Measurements from ENCODE around the gene TKFC.

Gene TKFC

GRCh38 chr11:61347916-61348461 is 15.0 kb downstream of the TKFC start:
- Histone ChIP-seq H3K4me3 (ENCODE audit: low read length, poor library complexity, severe bottlenecking) (no peak overlapping the region), H3K4me2 (ENCODE audit: low read depth, low read length, poor library complexity, severe bottlenecking) (no peak overlapping the region), H3K4me1 (ENCODE audit: insufficient read depth, low read length, poor library complexity, severe bottlenecking) (peaks cover 11% of the 10 kb centered on the region), H3K27me3 (ENCODE audit: insufficient read depth, low read length, poor library complexity, severe bottlenecking) (no peaks in the 10 kb centered on the region), H3K79me2 (ENCODE audit: insufficient read depth, low read length) (no peaks in the 10 kb centered on the region), H3K9me3 (ENCODE audit: insufficient read depth, low read depth, low read length) (no peaks in the 10 kb centered on the region), H3K9ac (ENCODE audit: low read depth, low read length, poor library complexity, severe bottlenecking) (no peak overlapping the region), H3K36me3 (ENCODE audit: insufficient read depth, low read length) (no peaks in the 10 kb centered on the region; the same call in 1 of the 2 replicates), H2AFZ (ENCODE audit: low read length) (no peak overlapping the region), H4K20me1 (ENCODE audit: insufficient read depth, low read length, poor library complexity, severe bottlenecking) (no peaks in the 10 kb centered on the region), H3F3A (ENCODE audit: low read depth) (no peaks in the 10 kb centered on the region), H3K9me2 (replicated peaks; ENCODE audit: low read depth, low read length) (no peaks in the 10 kb centered on the region)
- TF ChIP-seq EZH2phosphoT487 (IDR thresholded peaks at IDR 0.05; ENCODE audit: borderline replicate concordance) (no peak), CTCF (conservative IDR thresholded peaks at IDR 0.05; ENCODE audit: low read length) (no peak)

- no peak for TF ChIP-seq CTCF (conservative IDR thresholded peaks at IDR 0.05; ENCODE audit: low read length)
- TF ChIP-seq EZH2phosphoT487 (IDR thresholded peaks at IDR 0.05; ENCODE audit: borderline replicate concordance) = no peak
- no peak overlapping the region for H3K9ac ChIP-seq (ENCODE audit: low read depth, low read length, poor library complexity, severe bottlenecking)
- no peaks in the 10 kb centered on the region for H3K79me2 ChIP-seq (ENCODE audit: insufficient read depth, low read length)
- no peaks in the 10 kb centered on the region for H4K20me1 ChIP-seq (ENCODE audit: insufficient read depth, low read length, poor library complexity, severe bottlenecking)
- no peaks in the 10 kb centered on the region; the same call in 1 of the 2 replicates for H3K36me3 ChIP-seq (ENCODE audit: insufficient read depth, low read length)
- no peak overlapping the region for H3K4me2 ChIP-seq (ENCODE audit: low read depth, low read length, poor library complexity, severe bottlenecking)
- no peaks in the 10 kb centered on the region for H3K9me3 ChIP-seq (ENCODE audit: insufficient read depth, low read depth, low read length)
- no peaks in the 10 kb centered on the region for H3F3A ChIP-seq (ENCODE audit: low read depth)
- no peak overlapping the region for H2AFZ ChIP-seq (ENCODE audit: low read length)
- no peak overlapping the region for H3K4me3 ChIP-seq (ENCODE audit: low read length, poor library complexity, severe bottlenecking)
- H3K9me2 ChIP-seq (replicated peaks; ENCODE audit: low read depth, low read length) = no peaks in the 10 kb centered on the region
- H3K4me1 ChIP-seq (ENCODE audit: insufficient read depth, low read length, poor library complexity, severe bottlenecking) = peaks cover 11% of the 10 kb centered on the region
- no peaks in the 10 kb centered on the region for H3K27me3 ChIP-seq (ENCODE audit: insufficient read depth, low read length, poor library complexity, severe bottlenecking)
Measured at GRCh38 chr11:61349189-61349751, 16.2 kb downstream of the TKFC start.

- no peak overlapping the region for H3K4me2 ChIP-seq (ENCODE audit: low read depth, low read length, poor library complexity, severe bottlenecking)
- no peaks in the 10 kb centered on the region; the same call in 1 of the 2 replicates for H3K36me3 ChIP-seq (ENCODE audit: insufficient read depth, low read length)
- no peak overlapping the region for H2AFZ ChIP-seq (ENCODE audit: low read length)
- no peaks in the 10 kb centered on the region for H3K9me3 ChIP-seq (ENCODE audit: insufficient read depth, low read depth, low read length)
- no peak overlapping the region for H3K4me3 ChIP-seq (ENCODE audit: low read length, poor library complexity, severe bottlenecking)
- no peaks in the 10 kb centered on the region for H3K79me2 ChIP-seq (ENCODE audit: insufficient read depth, low read length)
- no peaks in the 10 kb centered on the region for H4K20me1 ChIP-seq (ENCODE audit: insufficient read depth, low read length, poor library complexity, severe bottlenecking)
- no peaks in the 10 kb centered on the region for H3K27me3 ChIP-seq (ENCODE audit: insufficient read depth, low read length, poor library complexity, severe bottlenecking)
- no peak for TF ChIP-seq CTCF (conservative IDR thresholded peaks at IDR 0.05; ENCODE audit: low read length)
- no peak for TF ChIP-seq EZH2phosphoT487 (IDR thresholded peaks at IDR 0.05; ENCODE audit: borderline replicate concordance)
- peaks cover 11% of the 10 kb centered on the region for H3K4me1 ChIP-seq (ENCODE audit: insufficient read depth, low read length, poor library complexity, severe bottlenecking)
- no peak overlapping the region for H3K9ac ChIP-seq (ENCODE audit: low read depth, low read length, poor library complexity, severe bottlenecking)
- no peaks in the 10 kb centered on the region for H3K9me2 ChIP-seq (replicated peaks; ENCODE audit: low read depth, low read length)
- H3F3A ChIP-seq (ENCODE audit: low read depth) = no peaks in the 10 kb centered on the region
Measured at GRCh38 chr11:61349916-61350315, 16.9 kb downstream of the TKFC start.

Data from Loucy (cell line).